Measurements from ENCODE around the gene PHLPP2. TPM values are rescaled to one million over a fixed set of nuclear protein-coding genes. Genes with fewer than 3 reads are reported as not detected.

The PHLPP2 gene
- total RNA-seq, 1 donor from 2014 or later, result 3.4 TPM

DNA sequence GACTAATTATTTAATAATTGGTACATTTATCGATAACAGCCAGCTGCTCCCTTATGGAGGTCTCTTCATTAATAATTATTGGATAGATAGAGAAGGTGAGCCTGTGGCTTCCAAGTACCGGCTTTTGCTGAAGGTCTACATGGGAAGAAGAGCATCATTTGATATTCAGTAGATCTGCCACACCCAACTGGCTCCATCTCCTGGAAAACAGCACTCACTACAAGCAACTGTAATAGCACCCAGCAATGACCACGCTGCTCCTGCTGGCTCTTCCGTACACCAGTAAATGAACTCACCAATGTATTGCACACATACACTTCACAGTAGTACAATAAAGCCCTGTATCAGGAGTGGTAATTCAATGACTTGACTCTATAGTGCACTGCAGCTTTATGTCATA is 79.1 kb downstream of the PHLPP2 start:
- H3K4me1 ChIP-seq, result no peaks in the 10 kb centered on the region
- H3K9me3 ChIP-seq (replicated peaks), result no peaks in the 10 kb centered on the region
- no peaks in the 10 kb centered on the region for H3K27me3 ChIP-seq (ENCODE audit: low read depth)
- H3K27ac ChIP-seq (replicated peaks), result no peak overlapping the region
- intact Hi-C loops (cut with micrococcal nuclease), result no loop called here
- TF ChIP-seq, protein P1, sequence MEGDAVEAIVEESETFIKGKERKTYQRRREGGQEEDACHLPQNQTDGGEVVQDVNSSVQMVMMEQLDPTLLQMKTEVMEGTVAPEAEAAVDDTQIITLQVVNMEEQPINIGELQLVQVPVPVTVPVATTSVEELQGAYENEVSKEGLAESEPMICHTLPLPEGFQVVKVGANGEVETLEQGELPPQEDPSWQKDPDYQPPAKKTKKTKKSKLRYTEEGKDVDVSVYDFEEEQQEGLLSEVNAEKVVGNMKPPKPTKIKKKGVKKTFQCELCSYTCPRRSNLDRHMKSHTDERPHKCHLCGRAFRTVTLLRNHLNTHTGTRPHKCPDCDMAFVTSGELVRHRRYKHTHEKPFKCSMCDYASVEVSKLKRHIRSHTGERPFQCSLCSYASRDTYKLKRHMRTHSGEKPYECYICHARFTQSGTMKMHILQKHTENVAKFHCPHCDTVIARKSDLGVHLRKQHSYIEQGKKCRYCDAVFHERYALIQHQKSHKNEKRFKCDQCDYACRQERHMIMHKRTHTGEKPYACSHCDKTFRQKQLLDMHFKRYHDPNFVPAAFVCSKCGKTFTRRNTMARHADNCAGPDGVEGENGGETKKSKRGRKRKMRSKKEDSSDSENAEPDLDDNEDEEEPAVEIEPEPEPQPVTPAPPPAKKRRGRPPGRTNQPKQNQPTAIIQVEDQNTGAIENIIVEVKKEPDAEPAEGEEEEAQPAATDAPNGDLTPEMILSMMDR (IDR thresholded peaks at IDR 0.05; ENCODE audit: borderline replicate concordance), result peak; percentile 15
- H3K36me3 ChIP-seq, result peaks cover 35% of the 10 kb centered on the region
- H3K4me3 ChIP-seq, result no peak overlapping the region
- no peak for DNase-seq

DNA sequence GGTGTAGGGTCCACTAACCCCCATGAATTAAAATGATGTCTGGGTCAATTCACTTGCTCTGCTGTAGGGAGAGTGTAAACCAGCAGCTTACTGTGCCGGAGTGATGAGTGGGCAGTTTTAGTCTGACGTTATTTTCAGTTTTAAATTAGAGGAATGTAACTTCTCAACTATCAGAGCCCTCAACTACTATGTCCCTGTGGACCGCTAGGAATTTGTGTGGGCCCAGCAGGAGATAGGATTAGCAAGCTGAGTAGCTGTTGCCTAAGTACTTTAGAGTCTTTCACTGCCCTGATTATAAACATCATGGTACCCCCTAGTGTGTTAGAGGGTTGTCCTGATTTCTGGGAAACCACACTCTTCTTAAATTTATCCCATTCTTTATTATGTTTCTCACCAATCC is 87.1 kb downstream of the PHLPP2 start:
- H3K27ac ChIP-seq (replicated peaks), result no peak overlapping the region

DNA sequence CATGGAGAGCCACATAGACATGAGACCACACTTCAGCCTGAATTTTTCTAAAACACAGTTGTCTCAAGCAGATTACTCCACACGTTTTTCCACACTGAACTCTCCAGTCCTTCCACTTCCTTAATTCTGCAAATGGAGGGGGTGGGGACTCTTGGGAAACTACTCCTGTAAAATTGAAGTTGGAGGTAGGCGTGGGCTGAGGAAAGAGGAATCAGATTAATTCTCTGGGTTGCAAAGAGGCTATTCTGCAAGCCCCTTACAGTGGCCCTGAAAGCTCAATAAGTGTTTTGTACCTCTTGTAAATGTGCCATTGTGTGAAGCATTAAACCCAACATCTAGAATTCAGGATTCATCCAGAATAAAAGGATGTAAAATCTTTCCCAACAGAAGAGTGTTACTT is 88.9 kb downstream of the PHLPP2 start:
- Histone ChIP-seq H3K9me3 (replicated peaks) (no peaks in the 10 kb centered on the region), H3K36me3 (peaks cover 4% of the 10 kb centered on the region), H3K4me1 (no peaks in the 10 kb centered on the region), H3K27ac (replicated peaks) (no peak overlapping the region), H3K4me3 (no peak overlapping the region), H3K27me3 (ENCODE audit: low read depth) (no peaks in the 10 kb centered on the region)
- TF ChIP-seq, protein P1 (IDR thresholded peaks at IDR 0.05; ENCODE audit: borderline replicate concordance), result no peak
- no peak for DNase-seq
- intact Hi-C loops (cut with micrococcal nuclease), result no loop called here

More for the DNA sequence above, 87.1 kb downstream of the PHLPP2 start:
- H3K4me3 ChIP-seq, result no peak overlapping the region
- no peaks in the 10 kb centered on the region for H3K9me3 ChIP-seq (replicated peaks)
- H3K4me1 ChIP-seq, result no peaks in the 10 kb centered on the region
- intact Hi-C loops (cut with micrococcal nuclease), result no loop called here
- DNase-seq, result no peak
- H3K36me3 ChIP-seq, result peaks cover 4% of the 10 kb centered on the region
- TF ChIP-seq, protein P1 (IDR thresholded peaks at IDR 0.05; ENCODE audit: borderline replicate concordance), result no peak
- H3K27me3 ChIP-seq (ENCODE audit: low read depth), result no peaks in the 10 kb centered on the region

DNA sequence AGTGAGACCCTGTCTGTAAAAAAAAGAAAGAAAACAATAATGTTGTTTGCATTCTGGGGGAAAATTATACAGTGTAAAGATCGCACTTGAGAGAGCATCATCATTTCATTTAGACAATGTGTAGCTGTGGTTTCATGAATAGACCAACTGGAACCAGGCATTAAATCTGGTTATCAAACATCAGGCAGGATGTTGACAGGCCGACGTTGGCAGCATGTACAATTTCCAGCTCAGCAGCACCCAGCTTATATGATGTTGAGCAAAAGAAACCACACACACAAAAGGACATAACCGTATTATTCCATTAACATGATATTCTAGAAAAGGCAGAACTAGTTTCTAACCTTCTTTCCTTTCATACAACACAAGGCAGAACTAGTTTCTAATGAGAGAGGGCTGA is 92.7 kb downstream of the PHLPP2 start:
- Histone ChIP-seq H3K4me3 (no peak overlapping the region), H3K27ac (replicated peaks) (no peak overlapping the region), H3K9me3 (replicated peaks) (no peaks in the 10 kb centered on the region), H3K36me3 (no peaks in the 10 kb centered on the region), H3K4me1 (peaks cover 2% of the 10 kb centered on the region), H3K27me3 (ENCODE audit: low read depth) (peaks cover 32% of the 10 kb centered on the region)
- DNase-seq, result no peak
- intact Hi-C loops (cut with micrococcal nuclease), result no loop called here
- TF ChIP-seq, protein P1 (IDR thresholded peaks at IDR 0.05; ENCODE audit: borderline replicate concordance), result no peak

DNA sequence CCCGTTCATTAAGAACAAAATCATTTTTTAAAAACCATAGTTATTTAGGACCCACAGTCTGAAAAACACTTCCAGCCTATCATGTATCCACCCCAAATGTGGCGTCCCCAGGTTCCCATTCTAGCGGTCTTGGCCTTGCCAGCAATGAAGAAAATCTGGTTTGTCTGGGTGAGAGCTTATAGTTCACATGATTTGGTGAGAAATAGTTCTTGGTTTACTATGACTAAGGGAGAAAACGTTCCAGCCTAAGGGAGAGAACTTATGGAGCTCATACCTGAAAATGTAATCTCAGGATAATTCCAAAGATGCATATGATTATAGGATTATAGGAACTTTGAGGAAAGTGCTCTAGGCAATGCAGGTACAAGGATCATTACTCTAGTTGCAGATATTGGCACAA is 93.7 kb downstream of the PHLPP2 start:
- intact Hi-C loops (cut with micrococcal nuclease), result no loop called here
- Histone ChIP-seq H3K36me3 (no peaks in the 10 kb centered on the region), H3K4me1 (peaks cover 11% of the 10 kb centered on the region), H3K27ac (replicated peaks) (no peak overlapping the region), H3K9me3 (replicated peaks) (no peaks in the 10 kb centered on the region), H3K27me3 (ENCODE audit: low read depth) (peaks cover 42% of the 10 kb centered on the region), H3K4me3 (no peak overlapping the region)
- TF ChIP-seq, protein P1 (IDR thresholded peaks at IDR 0.05; ENCODE audit: borderline replicate concordance), result no peak
- DNase-seq, result no peak

Data from left ventricle myocardium inferior (tissue), 1 donor.